ENCODE results near the gene SLC1A5. TPM values are rescaled to one million over a fixed set of nuclear protein-coding genes. Genes with fewer than 3 reads are reported as not detected.

Gene SLC1A5
- polyA plus RNA-seq, 3 donors, result 34.6 to 64.9 (median 57.3) TPM

GRCh38 chr19:46834984-46835383 lies 46.6 kb upstream of the SLC1A5 start:
- Histone ChIP-seq H3K4me2 (replicated peaks; ENCODE audit: extremely low read depth, low read length, poor library complexity, severe bottlenecking) (no peak overlapping the region), H4K20me1 (ENCODE audit: insufficient read depth, low read length) (peaks cover 4% of the 10 kb centered on the region), H3K4me1 (ENCODE audit: control insufficient read depth in 1 of 2, insufficient read depth in 2 of 2, low read length in 2 of 2) (peaks cover 0 to 3% of the 10 kb centered on the region in 2 donors), H3K79me2 (ENCODE audit: insufficient read depth, low read length) (no peaks in the 10 kb centered on the region), H2AFZ (ENCODE audit: insufficient read depth, low read depth, low read length, poor library complexity, severe bottlenecking) (no peak overlapping the region), H3K9me3 (replicated peaks in 1 of 2; ENCODE audit: control insufficient read depth in 1 of 2, insufficient read depth in 1 of 2, low read length in 2 of 2) (no peaks in the 10 kb centered on the region), H3K4me3 (replicated peaks in 1 of 3; ENCODE audit: low read depth in 2 of 3, low read length in 3 of 3) (no peak overlapping the region), H3K9ac (ENCODE audit: insufficient read depth, low read length, poor library complexity, severe bottlenecking) (no peak overlapping the region), H3K27me3 (ENCODE audit: control insufficient read depth in 2 of 2, insufficient read depth in 2 of 2, low read length in 2 of 2) (no peaks in the 10 kb centered on the region), H3K36me3 (replicated peaks in 1 of 2; ENCODE audit: control insufficient read depth in 1 of 2, insufficient read depth in 2 of 2, low read length in 2 of 2) (peaks cover 26 to 40% of the 10 kb centered on the region in 2 donors), H3K27ac (ENCODE audit: low read depth in 1 of 2, low read length in 2 of 2) (no peak overlapping the region)
- peaks cover 0 to 6% (median 0%) of the 10 kb centered on the region in 7 donors for H3K9me3 Mint-ChIP-seq
- peaks cover 27 to 35% of the 10 kb centered on the region in 2 donors for H3K36me3 Mint-ChIP-seq
- TF ChIP-seq, protein P1, sequence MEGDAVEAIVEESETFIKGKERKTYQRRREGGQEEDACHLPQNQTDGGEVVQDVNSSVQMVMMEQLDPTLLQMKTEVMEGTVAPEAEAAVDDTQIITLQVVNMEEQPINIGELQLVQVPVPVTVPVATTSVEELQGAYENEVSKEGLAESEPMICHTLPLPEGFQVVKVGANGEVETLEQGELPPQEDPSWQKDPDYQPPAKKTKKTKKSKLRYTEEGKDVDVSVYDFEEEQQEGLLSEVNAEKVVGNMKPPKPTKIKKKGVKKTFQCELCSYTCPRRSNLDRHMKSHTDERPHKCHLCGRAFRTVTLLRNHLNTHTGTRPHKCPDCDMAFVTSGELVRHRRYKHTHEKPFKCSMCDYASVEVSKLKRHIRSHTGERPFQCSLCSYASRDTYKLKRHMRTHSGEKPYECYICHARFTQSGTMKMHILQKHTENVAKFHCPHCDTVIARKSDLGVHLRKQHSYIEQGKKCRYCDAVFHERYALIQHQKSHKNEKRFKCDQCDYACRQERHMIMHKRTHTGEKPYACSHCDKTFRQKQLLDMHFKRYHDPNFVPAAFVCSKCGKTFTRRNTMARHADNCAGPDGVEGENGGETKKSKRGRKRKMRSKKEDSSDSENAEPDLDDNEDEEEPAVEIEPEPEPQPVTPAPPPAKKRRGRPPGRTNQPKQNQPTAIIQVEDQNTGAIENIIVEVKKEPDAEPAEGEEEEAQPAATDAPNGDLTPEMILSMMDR (IDR thresholded peaks at IDR 0.05), result no peak
- WGBS (ENCODE audit: insufficient coverage), result 96% methylated on average over 6 of the region's 6 CpGs
- H3K4me1 Mint-ChIP-seq, result peaks cover 1% of the 10 kb centered on the region
- no peak overlapping the region for H3K4me3 Mint-ChIP-seq
- peaks cover 1 to 5% (median 1%) of the 10 kb centered on the region in 3 donors for H3K27me3 Mint-ChIP-seq (ENCODE audit: low read depth in 3 of 3)
- DNase-seq, result no peak
- H3K27ac Mint-ChIP-seq, result peak overlapping the region in 1 of 7 donors; percentile 25
- intact Hi-C loops (cut with micrococcal nuclease), result no loop called here

GRCh38 chr19:46834121-46834520 lies 45.7 kb upstream of the SLC1A5 start:
- Histone ChIP-seq H2AFZ (ENCODE audit: insufficient read depth, low read depth, low read length, poor library complexity, severe bottlenecking) (no peak overlapping the region), H3K4me3 (replicated peaks in 1 of 3; ENCODE audit: low read depth in 2 of 3, low read length in 3 of 3) (no peak overlapping the region), H3K4me1 (ENCODE audit: control insufficient read depth in 1 of 2, insufficient read depth in 2 of 2, low read length in 2 of 2) (peaks cover 0 to 6% of the 10 kb centered on the region in 2 donors), H3K9ac (ENCODE audit: insufficient read depth, low read length, poor library complexity, severe bottlenecking) (no peak overlapping the region), H3K9me3 (replicated peaks in 1 of 2; ENCODE audit: control insufficient read depth in 1 of 2, insufficient read depth in 1 of 2, low read length in 2 of 2) (no peaks in the 10 kb centered on the region), H3K27ac (ENCODE audit: low read depth in 1 of 2, low read length in 2 of 2) (no peak overlapping the region), H4K20me1 (ENCODE audit: insufficient read depth, low read length) (no peaks in the 10 kb centered on the region), H3K36me3 (replicated peaks in 1 of 2; ENCODE audit: control insufficient read depth in 1 of 2, insufficient read depth in 2 of 2, low read length in 2 of 2) (peaks cover 18 to 32% of the 10 kb centered on the region in 2 donors), H3K4me2 (replicated peaks; ENCODE audit: extremely low read depth, low read length, poor library complexity, severe bottlenecking) (no peak overlapping the region), H3K27me3 (ENCODE audit: control insufficient read depth in 2 of 2, insufficient read depth in 2 of 2, low read length in 2 of 2) (no peaks in the 10 kb centered on the region), H3K79me2 (ENCODE audit: insufficient read depth, low read length) (no peaks in the 10 kb centered on the region)
- H3K9me3 Mint-ChIP-seq, result peaks cover 0 to 6% (median 0%) of the 10 kb centered on the region in 7 donors
- peaks cover 1 to 5% (median 1%) of the 10 kb centered on the region in 3 donors for H3K27me3 Mint-ChIP-seq (ENCODE audit: low read depth in 3 of 3)
- H3K4me3 Mint-ChIP-seq, result no peak overlapping the region
- no peak for DNase-seq
- H3K4me1 Mint-ChIP-seq, result peaks cover 4% of the 10 kb centered on the region
- intact Hi-C loops (cut with micrococcal nuclease), result no loop called here
- peaks cover 20 to 27% of the 10 kb centered on the region in 2 donors for H3K36me3 Mint-ChIP-seq
- peak overlapping the region in 1 of 7 donors; percentile 44 for H3K27ac Mint-ChIP-seq
- WGBS (ENCODE audit: insufficient coverage), result 100% methylated on average over 1 of the region's 5 CpGs
- TF ChIP-seq, protein P1 (IDR thresholded peaks at IDR 0.05), result no peak

Measured in CD14-positive monocyte (primary cell).